HL-60 (cell line): ENCODE results near the gene GDPD5.

Source experiments
- DNase-seq, 2 experiments: peaks; one replicate each; pipeline ENCODE4 v3.0.0-alpha.2; 2010 to 2020; ENCODE audit warnings: low read depth in 1 of 2, low spot score in 1 of 2
- H3K27ac ChIP-seq: fragments of 250-450 bp; sonication (Bioruptor Pico); replicated peaks from 2 replicates; pipeline ENCODE4 v1.5.1; 2020; ENCODE audit warnings: mild to moderate bottlenecking, moderate library complexity
- H3K27me3 ChIP-seq: fragments of 250-450 bp; sonication (Bioruptor Pico); 2 replicates; pipeline ENCODE4 v1.5.1; 2021; ENCODE audit warnings: mild to moderate bottlenecking, moderate library complexity; ENCODE audit not compliant: insufficient read depth, poor library complexity, severe bottlenecking
- H3K4me3 ChIP-seq: replicated peaks from 2 replicates; pipeline ENCODE4 v1.5.1; 2011; ENCODE audit warnings: mild to moderate bottlenecking, control low read depth, low read length; ENCODE audit not compliant: insufficient read depth
- CTCF ChIP-seq: IDR thresholded peaks from one replicate; pipeline ENCODE4 v1.5.1; 2011; ENCODE audit warnings: low read length, control low read depth, inconsistent platforms; ENCODE audit not compliant: insufficient read depth
- GABPA ChIP-seq: IDR thresholded peaks from 2 replicates; pipeline ENCODE4 v1.6.1; 2012; ENCODE audit warnings: low read depth
- POLR2AphosphoS5 ChIP-seq: IDR thresholded peaks from 2 replicates; pipeline ENCODE4 v1.6.1; 2012; ENCODE audit warnings: low read depth
- REST ChIP-seq: IDR thresholded peaks from 2 replicates; pipeline ENCODE4 v1.6.1; 2012; ENCODE audit warnings: low read depth; ENCODE audit not compliant: insufficient replicate concordance
- SPI1 ChIP-seq: IDR thresholded peaks from 2 replicates; pipeline ENCODE4 v1.6.1; 2012; ENCODE audit warnings: low read depth, mild to moderate bottlenecking, borderline replicate concordance

The GDPD5 gene

GRCh38 chr11:75510723-75511019, 15.1 kb downstream of the GDPD5 start:
- Histone ChIP-seq H3K27ac (no peak overlapping the region), H3K27me3 (no peaks in the 10 kb centered on the region), H3K4me3 (no peak overlapping the region)
- TF ChIP-seq CTCF (no peak), GABPA (no peak), REST (no peak), SPI1 (no peak), POLR2AphosphoS5 (no peak)
- no peak for DNase-seq

GRCh38 chr11:75510004-75510722, 15.6 kb downstream of the GDPD5 start:
- no peak for DNase-seq
- no peaks in the 10 kb centered on the region for H3K27me3 ChIP-seq
- TF ChIP-seq POLR2AphosphoS5 (no peak), GABPA (no peak), CTCF (no peak), REST (no peak), SPI1 (no peak)
- no peak overlapping the region for H3K27ac ChIP-seq
- no peak overlapping the region for H3K4me3 ChIP-seq

GRCh38 chr11:75509020-75509720, 16.6 kb downstream of the GDPD5 start:
- Histone ChIP-seq H3K4me3 (no peak overlapping the region), H3K27me3 (no peaks in the 10 kb centered on the region), H3K27ac (no peak overlapping the region)
- no peak for DNase-seq
- TF ChIP-seq CTCF (no peak), SPI1 (no peak), REST (no peak), POLR2AphosphoS5 (no peak), GABPA (no peak)
